A673 (cell line): Measurements from ENCODE around the gene UTRN.

Experiments
- EZH2 ChIP-seq: fragments of 200-600 bp; sonication (generic); IDR thresholded peaks from 2 replicates; pipeline ENCODE4 v1.6.1; 2017; ENCODE audit warnings: borderline replicate concordance, low read depth, mild to moderate bottlenecking, mixed read lengths, antibody characterized with exemption, low read length; ENCODE audit not compliant: poor library complexity, severe bottlenecking
- TF ChIP-seq, protein P1 (sequence below): fragments of 300-800, 200-600 bp; sonication (generic); conservative IDR thresholded peaks from 2 replicates; pipeline ENCODE4 v1.5.1; 2017; ENCODE audit warnings: low read depth, mild to moderate bottlenecking, antibody characterized with exemption, low read length, moderate library complexity, mixed read lengths

DNA sequence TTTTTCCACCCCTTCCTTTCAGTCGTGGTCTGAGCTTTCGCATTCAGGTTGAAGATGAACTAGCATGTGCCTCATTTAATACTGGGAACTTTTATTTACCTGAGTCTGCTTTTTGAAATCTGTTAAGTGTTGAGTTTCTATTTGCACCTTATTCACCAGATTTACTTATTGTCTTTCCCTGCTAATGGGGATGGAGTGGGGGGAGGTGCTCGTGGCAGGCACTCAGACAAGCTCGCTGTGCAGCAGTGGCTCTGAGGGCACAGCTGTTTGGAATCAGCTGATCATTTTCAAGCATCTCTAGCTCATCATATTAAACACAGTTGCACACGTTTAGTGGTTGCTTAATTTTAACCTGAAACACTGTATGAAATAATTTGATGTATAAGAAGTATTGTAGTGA is 35.6 kb downstream of the UTRN start:
- TF ChIP-seq, protein P1, sequence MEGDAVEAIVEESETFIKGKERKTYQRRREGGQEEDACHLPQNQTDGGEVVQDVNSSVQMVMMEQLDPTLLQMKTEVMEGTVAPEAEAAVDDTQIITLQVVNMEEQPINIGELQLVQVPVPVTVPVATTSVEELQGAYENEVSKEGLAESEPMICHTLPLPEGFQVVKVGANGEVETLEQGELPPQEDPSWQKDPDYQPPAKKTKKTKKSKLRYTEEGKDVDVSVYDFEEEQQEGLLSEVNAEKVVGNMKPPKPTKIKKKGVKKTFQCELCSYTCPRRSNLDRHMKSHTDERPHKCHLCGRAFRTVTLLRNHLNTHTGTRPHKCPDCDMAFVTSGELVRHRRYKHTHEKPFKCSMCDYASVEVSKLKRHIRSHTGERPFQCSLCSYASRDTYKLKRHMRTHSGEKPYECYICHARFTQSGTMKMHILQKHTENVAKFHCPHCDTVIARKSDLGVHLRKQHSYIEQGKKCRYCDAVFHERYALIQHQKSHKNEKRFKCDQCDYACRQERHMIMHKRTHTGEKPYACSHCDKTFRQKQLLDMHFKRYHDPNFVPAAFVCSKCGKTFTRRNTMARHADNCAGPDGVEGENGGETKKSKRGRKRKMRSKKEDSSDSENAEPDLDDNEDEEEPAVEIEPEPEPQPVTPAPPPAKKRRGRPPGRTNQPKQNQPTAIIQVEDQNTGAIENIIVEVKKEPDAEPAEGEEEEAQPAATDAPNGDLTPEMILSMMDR: no peak
- no peak for TF ChIP-seq EZH2
